ENCODE results near the gene SLC25A42. TPM values are rescaled to one million over a fixed set of nuclear protein-coding genes. Genes with fewer than 3 reads are reported as not detected.

SLC25A42 gene
- total RNA-seq, 1 experiment from 2014 or later, result 8.0 TPM

DNA sequence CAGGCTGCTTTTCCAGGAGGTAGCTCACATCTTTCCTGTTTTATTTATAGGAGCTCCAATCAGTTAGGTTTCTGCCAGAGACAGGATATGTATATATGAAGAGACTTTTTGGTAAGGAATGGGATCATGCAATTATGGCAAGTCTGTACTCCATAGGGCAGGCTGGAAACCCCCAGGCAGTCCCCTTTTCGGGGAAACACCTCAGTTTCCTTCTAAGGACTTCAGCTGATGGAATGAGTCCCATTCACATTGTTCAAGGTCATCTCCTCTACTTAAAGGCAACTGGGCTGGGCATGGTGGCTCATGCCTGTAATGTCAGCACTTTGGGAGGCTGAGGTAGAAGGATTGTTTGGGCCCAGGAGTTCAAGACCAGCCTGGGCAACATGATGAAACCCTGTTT, 10.9 kb upstream of the SLC25A42 start:
- no peaks in the 10 kb centered on the region for H4K20me1 ChIP-seq (ENCODE audit: low read length)
- DNase-seq (no peak), ATAC-seq (no peak)
- no peak overlapping the region for H3K9ac ChIP-seq (ENCODE audit: low read length)
- ChIA-PET CTCF (no interaction called here), POLR2A (ENCODE audit: unreplicated experiment) (no interaction called here)
- no peaks in the 10 kb centered on the region for H3K79me2 ChIP-seq (ENCODE audit: low read length)
- no peak overlapping the region for H3K4me3 ChIP-seq (ENCODE audit: low read length)
- no peaks in the 10 kb centered on the region for H3K9me2 ChIP-seq (replicated peaks; ENCODE audit: low read length)
- H3K27me3 ChIP-seq (ENCODE audit: low read length), result no peaks in the 10 kb centered on the region
- H2AFZ ChIP-seq (ENCODE audit: low read length), result no peak overlapping the region
- TF ChIP-seq EZH2phosphoT487 (IDR thresholded peaks at IDR 0.05; ENCODE audit: borderline replicate concordance, low read length) (no peak), EZH2 (IDR thresholded peaks at IDR 0.05; ENCODE audit: low read length, unreplicated experiment) (no peak)
- TF ChIP-seq, protein P1, sequence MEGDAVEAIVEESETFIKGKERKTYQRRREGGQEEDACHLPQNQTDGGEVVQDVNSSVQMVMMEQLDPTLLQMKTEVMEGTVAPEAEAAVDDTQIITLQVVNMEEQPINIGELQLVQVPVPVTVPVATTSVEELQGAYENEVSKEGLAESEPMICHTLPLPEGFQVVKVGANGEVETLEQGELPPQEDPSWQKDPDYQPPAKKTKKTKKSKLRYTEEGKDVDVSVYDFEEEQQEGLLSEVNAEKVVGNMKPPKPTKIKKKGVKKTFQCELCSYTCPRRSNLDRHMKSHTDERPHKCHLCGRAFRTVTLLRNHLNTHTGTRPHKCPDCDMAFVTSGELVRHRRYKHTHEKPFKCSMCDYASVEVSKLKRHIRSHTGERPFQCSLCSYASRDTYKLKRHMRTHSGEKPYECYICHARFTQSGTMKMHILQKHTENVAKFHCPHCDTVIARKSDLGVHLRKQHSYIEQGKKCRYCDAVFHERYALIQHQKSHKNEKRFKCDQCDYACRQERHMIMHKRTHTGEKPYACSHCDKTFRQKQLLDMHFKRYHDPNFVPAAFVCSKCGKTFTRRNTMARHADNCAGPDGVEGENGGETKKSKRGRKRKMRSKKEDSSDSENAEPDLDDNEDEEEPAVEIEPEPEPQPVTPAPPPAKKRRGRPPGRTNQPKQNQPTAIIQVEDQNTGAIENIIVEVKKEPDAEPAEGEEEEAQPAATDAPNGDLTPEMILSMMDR (conservative IDR thresholded peaks at IDR 0.05; ENCODE audit: low read depth, low read length), result no peak
- H3K36me3 ChIP-seq (ENCODE audit: low read depth, low read length), result peaks cover 32% of the 10 kb centered on the region; the same call in 1 of the 2 replicates
- H3K27ac ChIP-seq (ENCODE audit: low read length), result no peak overlapping the region
- H3K9me3 ChIP-seq (ENCODE audit: low read length), result no peaks in the 10 kb centered on the region
- H3K4me1 ChIP-seq (ENCODE audit: insufficient read depth, low read length), result no peaks in the 10 kb centered on the region
- intact Hi-C loops (cut with micrococcal nuclease), result no loop called here
- no peaks in the 10 kb centered on the region for H3F3A ChIP-seq (ENCODE audit: low read length, unreplicated experiment)
- no TSS peak for BruUV-seq (replicated peaks)
- H3K4me2 ChIP-seq (ENCODE audit: low read length), result no peak overlapping the region

DNA sequence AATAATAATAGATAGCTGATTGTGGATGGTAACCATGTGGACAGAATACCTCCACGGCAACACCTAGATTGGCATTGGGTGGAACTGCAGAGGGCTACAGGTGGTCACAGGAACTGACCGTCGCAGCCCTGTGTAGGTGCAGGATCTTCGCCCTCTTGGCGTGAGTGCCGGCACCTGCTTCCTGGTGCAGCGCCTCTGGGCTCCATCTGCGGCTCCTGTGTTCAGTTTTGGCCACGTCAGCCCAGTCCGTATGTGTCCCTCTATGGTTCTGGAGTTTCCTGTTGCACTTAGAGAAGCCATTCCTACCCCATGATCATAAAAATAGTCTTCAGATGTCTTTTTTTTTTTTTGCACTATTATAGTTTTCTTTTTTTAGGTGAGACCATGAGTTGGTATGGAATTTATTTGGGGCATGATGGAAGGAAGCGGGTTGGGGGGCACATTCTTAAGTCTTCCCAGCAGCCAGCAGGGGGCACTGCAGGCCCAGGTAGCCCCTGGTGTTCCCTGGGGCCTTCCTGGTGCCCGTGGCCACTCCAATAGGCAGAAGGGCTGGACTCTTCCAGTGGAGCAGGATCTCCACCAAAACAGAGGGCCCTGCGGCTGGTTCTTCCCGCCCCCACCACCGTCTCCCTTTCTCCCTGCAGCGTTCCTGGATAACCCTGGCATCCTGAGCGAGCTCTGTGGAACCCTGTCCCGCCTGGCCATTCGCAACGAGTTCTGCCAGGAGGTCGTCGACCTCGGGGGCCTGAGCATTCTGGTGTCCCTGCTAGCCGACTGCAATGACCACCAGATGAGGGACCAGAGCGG, 10.1 kb upstream of the SLC25A42 start:
- Histone ChIP-seq H3F3A (ENCODE audit: low read length, unreplicated experiment) (no peaks in the 10 kb centered on the region), H3K36me3 (ENCODE audit: low read depth, low read length) (peaks cover 32% of the 10 kb centered on the region; the same call in 1 of the 2 replicates), H3K27me3 (ENCODE audit: low read length) (no peaks in the 10 kb centered on the region), H3K9me3 (ENCODE audit: low read length) (no peaks in the 10 kb centered on the region), H3K27ac (ENCODE audit: low read length) (no peak overlapping the region), H3K79me2 (ENCODE audit: low read length) (no peaks in the 10 kb centered on the region), H2AFZ (ENCODE audit: low read length) (no peak overlapping the region), H3K9ac (ENCODE audit: low read length) (no peak overlapping the region), H3K4me2 (ENCODE audit: low read length) (no peak overlapping the region), H3K4me1 (ENCODE audit: insufficient read depth, low read length) (no peaks in the 10 kb centered on the region), H3K9me2 (replicated peaks; ENCODE audit: low read length) (no peaks in the 10 kb centered on the region), H3K4me3 (ENCODE audit: low read length) (no peak overlapping the region), H4K20me1 (ENCODE audit: low read length) (no peaks in the 10 kb centered on the region)
- intact Hi-C loops (cut with micrococcal nuclease), result loop anchor here (2.0 kb wide), 1 partner anchor 85 kb away; the partner anchor contains the start of gene TMEM161A
- CTCF ChIA-PET, result interaction anchor here (0.6 kb wide), 1 partner anchor 14 kb away, joined by 5 read pairs; no protein-coding TSS in a partner anchor
- TF ChIP-seq, protein P1 (conservative IDR thresholded peaks at IDR 0.05; ENCODE audit: low read depth, low read length), result peak; percentile 81
- TF ChIP-seq EZH2 (IDR thresholded peaks at IDR 0.05; ENCODE audit: low read length, unreplicated experiment), result no peak
- POLR2A ChIA-PET (ENCODE audit: unreplicated experiment), result no interaction called here
- BruUV-seq (replicated peaks), result no TSS peak
- DNase-seq (peak; percentile 36), ATAC-seq (peak; percentile 63)
